Measurements from ENCODE around the gene RTEL1. TPM values are rescaled to one million over a fixed set of nuclear protein-coding genes. Genes with fewer than 3 reads are reported as not detected.
"Not testable (repeated sequence)": the region's sequence is repeated elsewhere in the genome, so short reads cannot be mapped to it uniquely, and the experiment has no call there.

RTEL1 gene
- total RNA-seq, 1 donor from 2014 or later = 9.0 TPM

DNA sequence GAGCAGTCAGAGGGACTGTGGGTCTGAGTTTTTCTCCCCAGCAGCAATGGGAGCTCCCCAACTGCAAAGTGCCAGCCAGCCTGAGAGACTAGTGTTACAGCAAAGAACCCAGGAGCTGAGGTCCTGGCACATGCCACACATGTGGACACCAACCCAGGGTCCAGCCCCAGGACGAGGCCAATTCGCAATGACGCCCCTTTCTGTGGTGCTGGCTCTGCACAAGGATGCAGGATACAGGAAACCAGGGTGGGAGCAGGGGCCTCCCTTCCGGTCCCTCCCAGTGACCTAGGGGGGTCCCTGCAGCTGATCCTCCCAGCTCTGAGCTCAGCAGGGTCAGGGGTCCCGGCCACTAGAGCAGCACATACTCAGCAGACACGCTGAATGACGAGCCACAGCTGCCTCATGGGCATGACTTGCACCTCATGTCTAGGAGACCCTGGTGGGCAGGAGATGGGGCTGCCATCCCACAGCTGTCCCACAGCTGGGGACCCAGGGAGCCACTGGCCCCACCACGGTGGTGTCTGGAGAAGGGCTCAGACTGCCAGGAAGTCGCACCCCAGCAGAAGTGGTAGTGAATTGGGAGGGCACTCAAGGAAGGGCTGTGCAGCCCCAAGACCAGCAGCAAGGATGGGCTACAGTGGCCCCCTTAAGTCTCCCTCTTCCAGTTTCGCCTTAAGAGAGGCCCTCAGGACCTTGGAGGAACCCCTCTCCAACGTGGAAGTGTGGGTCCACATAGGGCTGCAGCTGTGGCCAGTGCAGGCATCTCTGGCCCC, 46.0 kb downstream of the RTEL1 start:
- intact Hi-C loops (cut with DNase I) = no loop called here
- DNase-seq (ENCODE audit: missing footprints) (peak; percentile 56), ATAC-seq (no peak)

GRCh38 chr20:63704749-63705117, 46.6 kb downstream of the RTEL1 start:
- intact Hi-C loops (cut with DNase I) = no loop called here
- ATAC-seq (no peak), DNase-seq (ENCODE audit: missing footprints) (peak; percentile 45)

- DNase-seq (ENCODE audit: missing footprints) = no peak
- intact Hi-C loops (cut with DNase I) = no loop called here
- no peak for ATAC-seq
These were observed 47.3 kb downstream of the RTEL1 start for GRCh38 chr20:63705232-63706026.

GRCh38 chr20:63706027-63706695, 48.0 kb downstream of the RTEL1 start:
- DNase-seq (ENCODE audit: missing footprints) = peak; percentile 58
- intact Hi-C loops (cut with DNase I) = no loop called here

GRCh38 chr20:63706852-63707557, 48.9 kb downstream of the RTEL1 start:
- intact Hi-C loops (cut with DNase I) = no loop called here
- peak; percentile 11 for ATAC-seq
- DNase-seq (ENCODE audit: missing footprints) = peak; percentile 78

More at GRCh38 chr20:63706027-63706695, 48.0 kb downstream of the RTEL1 start:
- ATAC-seq = no peak

DNA sequence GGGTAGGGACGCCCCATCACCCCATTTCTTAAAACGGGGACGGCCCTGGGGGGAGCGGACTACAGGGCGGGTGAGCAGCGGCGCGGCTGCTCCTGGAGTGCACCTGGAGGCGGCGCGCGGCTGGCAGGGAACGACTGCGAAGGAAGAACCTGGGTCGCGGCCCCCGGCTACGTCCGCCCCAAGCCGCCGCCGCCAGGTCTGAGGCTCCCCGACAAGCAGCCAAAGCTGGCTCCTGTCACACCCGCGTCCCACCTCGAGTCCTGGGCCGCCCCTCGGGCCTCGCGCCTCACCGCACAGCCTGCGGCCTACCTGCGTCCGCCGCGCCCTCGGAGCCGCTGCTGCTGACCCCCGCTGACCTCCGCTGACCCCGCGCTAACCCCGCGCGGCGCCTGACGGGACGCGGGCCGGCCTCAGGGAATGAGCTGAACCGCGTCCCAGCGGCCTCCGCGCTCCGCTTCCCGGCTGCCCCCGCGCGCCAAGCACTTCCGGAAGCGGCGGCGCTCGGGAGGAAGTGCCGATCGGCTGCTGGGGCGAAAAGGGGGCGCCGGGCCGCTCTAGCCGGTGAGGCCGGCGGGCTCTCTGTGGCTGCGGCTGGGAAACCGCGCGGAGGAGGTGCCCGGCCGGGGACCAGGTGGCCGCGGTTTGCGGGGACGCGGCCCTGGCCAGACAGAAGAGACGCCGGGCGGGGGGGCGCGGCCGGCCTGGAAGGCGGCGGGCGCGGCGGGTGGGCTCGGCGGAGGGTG, 49.6 kb downstream of the RTEL1 start, which contains the start of the genes ARFRP1 and ZGPAT:
TSS of gene ARFRP1 (minus strand) at position 419 of the 743 bp plus-strand sequence. CDS start 885 bp downstream, outside the sequence.
TSS of gene ZGPAT (plus strand) at position 482 of the 743 bp plus-strand sequence. CDS start 542 bp downstream, outside the sequence.
- intact Hi-C loops (cut with DNase I) = no loop called here
- ATAC-seq (peak; percentile 97), DNase-seq (ENCODE audit: missing footprints) (peak; percentile 95)

GRCh38 chr20:63708301-63709148, 50.4 kb downstream of the RTEL1 start:
- peak; percentile 57 for DNase-seq (ENCODE audit: missing footprints)
- no peak for ATAC-seq
- intact Hi-C loops (cut with DNase I) = no loop called here

DNA sequence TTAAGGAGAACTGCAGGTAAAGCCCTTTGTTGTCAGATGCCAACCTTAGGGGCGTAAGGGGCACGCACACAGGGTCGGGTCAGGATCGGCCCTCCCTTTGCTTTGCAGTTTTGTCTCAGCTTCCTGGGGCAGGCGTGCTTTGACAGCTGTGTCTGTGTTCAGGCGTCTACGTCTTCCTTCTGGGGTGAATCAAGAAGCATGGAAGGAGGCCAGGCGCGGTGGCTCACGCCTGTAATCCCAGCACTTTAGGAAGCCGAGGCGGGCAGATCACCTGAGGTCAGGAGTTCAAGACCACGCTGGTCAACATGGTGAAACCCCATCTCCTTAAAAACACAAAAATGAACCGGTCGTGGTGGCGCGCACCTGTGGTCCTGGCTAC, 51.0 kb downstream of the RTEL1 start:
- ATAC-seq = no peak
- peak; percentile 37 for DNase-seq (ENCODE audit: missing footprints)

DNA sequence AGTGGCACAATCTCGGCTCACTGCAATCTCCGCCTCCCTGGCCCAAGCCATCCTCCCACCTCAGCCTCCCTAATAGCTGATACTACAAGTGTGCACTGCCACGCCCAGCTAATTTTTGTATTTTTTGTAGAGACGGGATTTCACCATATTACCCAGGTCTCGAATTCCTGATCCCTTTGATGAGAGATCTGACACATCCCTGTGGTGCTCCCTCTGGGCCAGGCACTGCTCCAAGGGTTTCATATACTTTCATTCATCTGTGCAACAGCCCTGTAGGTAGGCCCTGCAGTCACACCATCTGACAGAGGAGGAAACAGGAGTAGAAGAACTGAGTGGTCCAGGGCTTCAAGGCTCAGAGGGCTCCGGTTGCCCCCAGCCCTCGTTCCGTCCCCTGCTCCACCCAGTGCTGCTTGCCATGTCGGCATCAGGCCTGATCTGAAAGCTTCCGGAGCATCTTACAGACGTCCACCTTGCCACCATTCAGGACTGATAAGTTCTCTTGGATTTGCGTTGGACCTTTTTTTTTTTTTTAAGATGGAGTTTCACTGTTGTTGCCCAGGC, 53.1 kb downstream of the RTEL1 start:
- intact Hi-C loops (cut with DNase I) = no loop called here
- DNase-seq (ENCODE audit: missing footprints) (no peak), ATAC-seq (no peak)

More for the DNA sequence above, 51.0 kb downstream of the RTEL1 start:
- intact Hi-C loops (cut with DNase I) = no loop called here

DNA sequence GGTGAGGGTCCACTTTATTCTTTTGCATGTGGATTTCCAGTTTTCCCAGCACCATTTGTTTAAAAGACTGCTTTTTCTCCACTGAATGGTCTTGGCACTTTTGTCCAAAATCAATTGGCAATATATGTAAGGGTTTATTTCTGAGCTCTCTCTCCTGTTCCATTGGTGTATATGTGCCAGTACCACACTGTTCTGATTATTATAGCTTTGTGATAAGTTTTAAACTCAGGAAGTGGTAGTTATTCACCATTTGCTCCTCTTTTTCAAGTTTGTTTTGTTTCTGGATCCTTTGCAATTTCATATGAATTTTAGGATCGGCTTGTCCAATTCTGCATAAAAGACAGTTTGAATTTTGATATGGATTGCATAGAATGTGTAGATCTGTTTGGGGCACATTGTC, 54.1 kb downstream of the RTEL1 start:
- ATAC-seq (no peak), DNase-seq (ENCODE audit: missing footprints) (no peak)
- intact Hi-C loops (cut with DNase I) = no loop called here

GRCh38 chr20:63714858-63715257, 56.7 kb downstream of the RTEL1 start:
- no peak for ATAC-seq
- intact Hi-C loops (cut with DNase I) = no loop called here

DNA sequence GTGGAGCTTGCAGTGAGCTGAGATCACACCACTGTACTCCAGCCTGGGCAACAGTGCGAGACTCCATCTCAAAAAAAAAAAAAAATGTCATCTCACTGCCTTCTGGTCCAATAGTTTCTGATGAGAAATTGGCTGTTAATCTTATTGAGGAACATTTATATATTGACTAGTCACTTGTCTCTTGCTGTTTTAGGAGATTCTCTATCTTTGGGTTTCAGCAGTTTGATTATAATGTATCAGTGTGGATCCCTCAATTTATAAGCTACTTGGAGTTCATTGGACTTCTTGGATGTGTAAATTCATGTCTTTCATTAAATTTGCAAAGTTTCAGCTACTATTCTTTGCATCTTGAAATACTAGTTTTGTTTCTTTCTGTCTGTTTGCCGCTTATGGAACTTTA, 60.9 kb downstream of the RTEL1 start:
- DNase-seq (ENCODE audit: missing footprints) (no peak), ATAC-seq (no peak)
- intact Hi-C loops (cut with DNase I) = no loop called here

More at GRCh38 chr20:63714858-63715257, 56.7 kb downstream of the RTEL1 start:
- no peak for DNase-seq (ENCODE audit: missing footprints)

GRCh38 chr20:63722967-63723622, 65.0 kb downstream of the RTEL1 start:
- DNase-seq (ENCODE audit: missing footprints); intact Hi-C loops (cut with DNase I); ATAC-seq: not testable (repeated sequence)

DNA sequence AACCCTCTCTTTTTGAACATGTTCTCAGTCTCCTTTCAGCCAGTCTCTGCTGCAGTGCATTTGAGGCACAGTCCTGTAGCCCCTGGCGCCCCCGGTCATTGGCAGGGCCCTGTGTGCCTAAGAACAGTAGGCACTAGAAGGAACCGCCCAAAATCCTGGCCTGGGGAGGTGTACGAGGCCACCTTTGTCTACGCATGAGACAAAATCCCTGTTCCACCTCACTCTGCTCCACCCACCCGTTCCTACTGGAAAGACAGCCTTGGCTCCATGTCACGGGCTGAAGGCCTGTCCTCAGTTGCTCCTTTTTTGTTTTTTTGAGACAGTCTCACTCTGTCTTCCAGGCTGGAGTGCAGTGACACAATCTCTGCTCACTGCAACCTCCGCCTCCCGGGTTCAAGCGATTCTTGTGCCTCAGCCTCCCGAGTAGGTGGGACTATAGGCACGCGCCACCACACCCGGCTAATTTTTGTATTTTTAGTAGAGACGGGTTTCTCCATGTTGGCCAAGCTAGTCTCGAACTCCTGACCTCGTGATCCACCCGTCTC, 72.1 kb downstream of the RTEL1 start:
- ATAC-seq; intact Hi-C loops (cut with DNase I): not testable (repeated sequence)

DNA sequence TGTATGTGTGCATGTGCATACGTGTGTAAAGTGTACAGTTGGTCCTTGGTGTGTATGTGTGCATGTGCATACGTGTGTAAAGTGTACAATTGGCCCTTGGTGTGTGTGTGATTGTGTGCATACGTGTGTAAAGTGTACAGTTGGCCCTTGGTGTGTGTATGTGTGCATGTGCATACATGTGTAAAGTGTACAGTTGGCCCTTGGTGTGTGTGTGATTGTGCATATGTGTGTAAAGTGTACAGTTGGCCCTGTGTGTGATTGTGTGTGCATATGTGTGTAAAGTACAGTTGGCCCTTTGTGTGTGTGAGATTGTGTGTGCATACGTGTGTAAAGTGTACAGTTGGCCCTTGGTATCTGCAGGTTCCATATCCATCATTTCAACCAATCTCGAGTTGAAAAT, 73.3 kb downstream of the RTEL1 start:
- ATAC-seq (no peak), DNase-seq (ENCODE audit: missing footprints) (no peak)
- intact Hi-C loops (cut with DNase I) = no loop called here

More for the DNA sequence above, 72.1 kb downstream of the RTEL1 start:
- DNase-seq (ENCODE audit: missing footprints) = peak; percentile 28
